ENCODE measurements around the gene SESN1.
A peak's percentile ranks its signal among the peaks of the same experiment; 100 is the strongest.
"Not testable (repeated sequence)": the region's sequence is repeated elsewhere in the genome, so short reads cannot be mapped to it uniquely, and the experiment has no call there.

SESN1 gene

DNA sequence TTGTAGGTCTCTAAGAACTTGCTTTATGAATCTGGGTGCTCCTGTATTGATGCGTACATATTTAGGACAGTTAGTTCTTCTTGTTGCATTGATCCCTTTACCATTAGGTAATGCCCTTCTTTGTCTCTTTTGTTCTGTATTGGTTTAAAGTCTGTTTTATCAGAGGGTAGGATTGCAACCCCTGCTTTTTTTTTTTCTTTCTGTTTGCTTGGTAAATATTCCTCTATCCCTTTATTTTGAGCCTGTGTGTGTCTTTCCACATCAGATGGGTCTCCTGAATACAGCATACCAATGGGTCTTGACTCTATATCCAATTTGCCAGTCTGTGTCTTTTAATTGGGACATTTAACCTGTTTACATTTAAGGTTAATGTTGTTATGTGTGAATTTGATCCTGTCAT is 116.0 kb downstream of the SESN1 start:
- not testable (repeated sequence) for H3K9ac ChIP-seq (ENCODE audit: low read length); H3K4me1 ChIP-seq (ENCODE audit: control insufficient read depth, insufficient read depth, low read length); H3K4me3 ChIP-seq (ENCODE audit: low read length); H3K36me3 ChIP-seq (ENCODE audit: control insufficient read depth, insufficient read depth, low read length); H3K27me3 ChIP-seq (ENCODE audit: control insufficient read depth, insufficient read depth, low read length); H3K27ac ChIP-seq (ENCODE audit: low read depth, low read length)

DNA sequence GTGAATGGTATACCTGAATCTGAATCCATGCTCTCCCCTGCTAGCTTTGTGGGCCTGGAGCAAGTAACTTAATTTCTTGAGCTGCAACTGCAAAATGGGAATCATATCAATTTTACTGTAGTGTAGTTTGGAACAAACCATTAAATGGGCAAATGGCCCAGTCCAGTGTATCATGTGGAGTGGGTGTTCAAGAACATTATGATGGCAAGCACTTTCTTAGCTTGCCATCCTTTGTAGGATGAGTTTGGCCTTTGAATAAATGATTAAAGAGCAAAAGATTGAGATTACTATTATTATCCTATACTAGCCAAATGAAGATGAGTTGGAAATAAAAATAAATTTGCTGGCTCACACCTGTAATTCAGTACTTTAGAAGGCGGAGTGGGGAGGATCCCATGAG is 120.4 kb downstream of the SESN1 start:
- H3K27ac ChIP-seq (ENCODE audit: low read depth, low read length): no peak overlapping the region

DNA sequence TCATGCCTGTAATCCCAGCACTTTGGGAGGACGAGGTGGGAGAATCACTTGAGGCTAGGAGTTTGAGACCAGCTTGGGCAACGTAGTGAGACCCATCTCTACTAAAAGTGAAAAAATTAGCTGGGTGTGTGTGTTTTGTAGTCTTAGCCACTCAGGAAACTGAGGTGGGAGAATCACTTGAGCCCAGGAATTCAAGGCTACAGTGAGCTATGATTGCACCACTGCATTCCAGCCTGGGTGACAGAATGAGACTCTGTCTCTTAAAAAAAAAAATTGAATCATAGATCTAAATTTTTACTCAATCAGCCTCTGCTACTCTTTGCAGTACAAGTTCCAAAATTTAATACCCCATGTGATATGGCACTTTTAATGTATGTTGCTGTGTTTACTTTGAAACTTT is 124.9 kb downstream of the SESN1 start:
- no peak overlapping the region for H3K9ac ChIP-seq (ENCODE audit: low read length)
- H3K4me1 ChIP-seq (ENCODE audit: control insufficient read depth, insufficient read depth, low read length): no peaks in the 10 kb centered on the region
- no peaks in the 10 kb centered on the region for H3K36me3 ChIP-seq (ENCODE audit: control insufficient read depth, insufficient read depth, low read length)
- H3K27ac ChIP-seq (ENCODE audit: low read depth, low read length): no peak overlapping the region
- no peaks in the 10 kb centered on the region for H3K27me3 ChIP-seq (ENCODE audit: control insufficient read depth, insufficient read depth, low read length)
- no peak overlapping the region for H3K4me3 ChIP-seq (ENCODE audit: low read length)

More for the DNA sequence above, 120.4 kb downstream of the SESN1 start:
- Histone ChIP-seq H3K4me3 (ENCODE audit: low read length) (no peak overlapping the region), H3K9ac (ENCODE audit: low read length) (no peak overlapping the region), H3K36me3 (ENCODE audit: control insufficient read depth, insufficient read depth, low read length) (no peaks in the 10 kb centered on the region), H3K4me1 (ENCODE audit: control insufficient read depth, insufficient read depth, low read length) (no peaks in the 10 kb centered on the region), H3K27me3 (ENCODE audit: control insufficient read depth, insufficient read depth, low read length) (no peaks in the 10 kb centered on the region)

DNA sequence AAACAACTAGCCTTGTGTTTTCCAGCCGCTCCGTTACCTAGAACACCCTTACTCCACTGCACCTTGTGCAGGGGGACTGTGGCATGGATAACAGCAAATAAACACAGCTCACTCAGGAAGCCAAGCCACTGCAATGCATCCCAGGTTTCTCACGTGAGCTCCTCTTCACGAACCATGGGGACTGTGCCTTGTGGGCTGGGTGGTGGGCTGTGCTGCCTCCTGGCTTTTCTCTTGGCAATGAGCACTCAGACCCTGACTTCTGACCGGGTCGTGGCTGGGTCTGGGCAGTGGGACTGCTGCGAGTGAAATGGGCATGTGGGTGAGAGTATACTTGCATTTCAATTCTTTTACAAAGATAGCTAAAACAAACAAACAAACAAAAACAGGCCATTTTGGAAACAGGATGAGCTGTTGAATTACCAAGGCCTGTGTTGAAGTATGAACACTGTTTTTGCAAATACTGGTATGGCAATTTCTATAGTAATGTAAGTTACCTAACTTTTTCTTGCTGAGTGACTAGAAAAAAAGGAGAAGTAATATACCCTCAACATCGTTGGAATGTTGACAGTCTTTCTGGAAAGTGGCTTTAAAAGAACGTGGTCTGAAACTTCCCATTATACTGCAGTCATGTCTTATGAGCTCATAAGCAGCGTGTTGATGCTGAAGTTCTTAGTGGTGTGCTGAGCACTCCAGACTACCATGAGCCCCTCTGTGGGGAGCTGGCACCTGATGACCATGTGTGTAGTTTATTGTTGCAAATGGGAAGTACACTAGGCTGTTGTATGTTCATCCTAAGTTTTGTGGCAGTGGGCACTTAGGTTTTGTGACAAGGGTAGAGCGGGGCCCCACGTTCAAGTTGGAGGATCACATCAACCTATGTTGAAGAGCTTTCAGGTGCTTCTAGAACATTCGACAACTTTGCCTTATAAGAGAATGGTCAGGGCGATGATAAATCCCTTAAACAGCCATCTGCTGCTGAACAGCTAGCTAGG is 126.0 kb downstream of the SESN1 start:
- no peaks in the 10 kb centered on the region for H3K27me3 ChIP-seq (ENCODE audit: control insufficient read depth, insufficient read depth, low read length)
- no peaks in the 10 kb centered on the region for H3K4me1 ChIP-seq (ENCODE audit: control insufficient read depth, insufficient read depth, low read length)
- H3K27ac ChIP-seq (ENCODE audit: low read depth, low read length): no peak overlapping the region
- H3K9ac ChIP-seq (ENCODE audit: low read length): no peak overlapping the region
- no peaks in the 10 kb centered on the region for H3K36me3 ChIP-seq (ENCODE audit: control insufficient read depth, insufficient read depth, low read length)
- H3K4me3 ChIP-seq (ENCODE audit: low read length): no peak overlapping the region

DNA sequence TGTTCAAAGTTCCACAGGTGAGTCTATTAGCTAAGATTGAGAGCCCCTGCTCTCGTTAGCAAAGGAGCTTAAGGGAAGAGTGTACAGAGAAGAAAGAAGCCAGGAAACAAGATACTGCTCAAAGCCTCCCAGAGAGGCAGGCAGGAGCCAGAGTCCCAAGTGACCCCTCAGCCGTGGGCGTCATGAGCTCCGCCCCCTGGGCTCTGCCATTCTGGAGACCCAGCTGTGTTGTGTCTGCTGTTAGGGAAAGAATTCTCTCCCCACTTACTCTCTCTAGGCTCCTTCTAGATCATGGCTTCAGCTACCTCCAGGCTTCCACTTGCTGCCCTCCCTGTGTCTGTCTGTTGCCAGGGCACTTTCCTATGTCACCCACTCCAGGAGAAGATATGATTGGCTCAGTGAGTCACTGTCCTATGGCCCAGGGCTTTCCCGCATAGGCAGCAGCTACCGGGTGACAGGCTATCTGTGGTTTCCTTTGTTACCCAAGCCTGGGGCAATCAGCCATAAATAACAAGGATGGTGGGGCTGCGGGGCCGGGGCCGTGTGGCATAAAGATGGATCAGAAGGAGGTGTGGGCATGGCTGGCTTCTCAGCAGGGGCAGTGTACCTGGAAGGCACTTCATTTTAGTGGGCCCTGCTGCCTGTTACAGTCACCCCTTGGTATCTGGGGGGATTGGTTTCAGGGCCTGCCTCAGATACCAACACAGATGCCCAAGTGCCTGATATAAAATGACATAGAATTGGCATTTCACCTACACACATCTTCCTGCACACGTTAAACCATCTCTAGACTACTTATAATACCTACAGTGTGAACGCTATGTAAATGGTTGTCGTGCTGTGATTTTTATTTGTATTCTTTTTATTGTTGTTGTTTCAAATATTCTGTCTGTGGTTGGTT is 127.5 kb downstream of the SESN1 start:
- no peaks in the 10 kb centered on the region for H3K27me3 ChIP-seq (ENCODE audit: control insufficient read depth, insufficient read depth, low read length)
- H3K27ac ChIP-seq (ENCODE audit: low read depth, low read length): no peak overlapping the region
- no peak overlapping the region for H3K4me3 ChIP-seq (ENCODE audit: low read length)
- H3K36me3 ChIP-seq (ENCODE audit: control insufficient read depth, insufficient read depth, low read length): no peaks in the 10 kb centered on the region
- H3K4me1 ChIP-seq (ENCODE audit: control insufficient read depth, insufficient read depth, low read length): peaks cover 5% of the 10 kb centered on the region
- H3K9ac ChIP-seq (ENCODE audit: low read length): no peak overlapping the region

DNA sequence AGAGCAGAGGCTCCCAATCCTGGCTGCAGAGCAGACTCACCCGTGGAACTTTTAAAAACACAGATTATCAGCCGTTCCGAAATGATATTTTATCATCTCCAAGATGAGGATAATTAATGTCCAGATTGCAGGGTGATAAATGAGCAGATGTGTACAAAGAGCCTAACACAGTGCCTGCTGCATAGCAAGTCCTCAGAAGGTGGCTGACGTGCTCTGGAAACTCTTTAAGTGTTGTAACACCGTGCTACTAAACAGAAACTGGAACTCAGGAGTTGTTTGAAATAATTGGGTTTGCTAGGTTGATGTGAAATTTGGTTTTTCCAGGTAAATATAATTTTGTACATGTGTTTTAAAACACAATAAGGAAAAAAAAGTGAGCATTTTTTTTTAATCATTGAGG is 128.4 kb downstream of the SESN1 start:
- no peak overlapping the region for H3K27ac ChIP-seq (ENCODE audit: low read depth, low read length)
- no peaks in the 10 kb centered on the region for H3K36me3 ChIP-seq (ENCODE audit: control insufficient read depth, insufficient read depth, low read length)
- no peak overlapping the region for H3K9ac ChIP-seq (ENCODE audit: low read length)
- H3K27me3 ChIP-seq (ENCODE audit: control insufficient read depth, insufficient read depth, low read length): no peaks in the 10 kb centered on the region
- peaks cover 6% of the 10 kb centered on the region for H3K4me1 ChIP-seq (ENCODE audit: control insufficient read depth, insufficient read depth, low read length)
- H3K4me3 ChIP-seq (ENCODE audit: low read length): no peak overlapping the region

DNA sequence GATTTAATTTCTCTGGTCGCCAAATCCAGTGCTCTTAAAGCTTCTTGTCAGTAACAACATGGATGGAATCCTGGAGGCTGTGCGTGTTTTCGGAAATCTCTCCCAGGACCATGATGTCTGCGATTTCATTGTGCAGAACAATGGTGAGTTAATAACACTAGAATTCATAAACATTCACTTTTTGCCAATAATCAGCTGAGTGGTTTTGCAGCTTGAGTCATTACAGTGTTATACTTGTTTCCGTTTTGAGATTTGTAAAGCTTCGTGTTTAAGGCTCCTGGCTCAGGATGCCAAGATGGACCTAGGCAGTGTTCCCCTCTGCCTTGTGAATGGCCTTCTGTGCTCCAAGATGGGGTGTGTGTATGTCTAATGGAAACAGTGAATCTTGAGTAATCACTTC is 132.7 kb downstream of the SESN1 start:
- Histone ChIP-seq H3K27ac (ENCODE audit: low read depth, low read length) (peak overlapping the region; percentile 23), H3K9ac (ENCODE audit: low read length) (no peak overlapping the region), H3K4me1 (ENCODE audit: control insufficient read depth, insufficient read depth, low read length) (peaks cover 6% of the 10 kb centered on the region), H3K36me3 (ENCODE audit: control insufficient read depth, insufficient read depth, low read length) (no peaks in the 10 kb centered on the region), H3K4me3 (ENCODE audit: low read length) (no peak overlapping the region), H3K27me3 (ENCODE audit: control insufficient read depth, insufficient read depth, low read length) (no peaks in the 10 kb centered on the region)

- Histone ChIP-seq H3K4me3 (ENCODE audit: low read length) (no peak overlapping the region), H3K27ac (ENCODE audit: low read depth, low read length) (peak overlapping the region; percentile 23), H3K4me1 (ENCODE audit: control insufficient read depth, insufficient read depth, low read length) (peaks cover 6% of the 10 kb centered on the region)
These were observed 133.6 kb downstream of the SESN1 start for GRCh38 chr6:108961077-108961476.

DNA sequence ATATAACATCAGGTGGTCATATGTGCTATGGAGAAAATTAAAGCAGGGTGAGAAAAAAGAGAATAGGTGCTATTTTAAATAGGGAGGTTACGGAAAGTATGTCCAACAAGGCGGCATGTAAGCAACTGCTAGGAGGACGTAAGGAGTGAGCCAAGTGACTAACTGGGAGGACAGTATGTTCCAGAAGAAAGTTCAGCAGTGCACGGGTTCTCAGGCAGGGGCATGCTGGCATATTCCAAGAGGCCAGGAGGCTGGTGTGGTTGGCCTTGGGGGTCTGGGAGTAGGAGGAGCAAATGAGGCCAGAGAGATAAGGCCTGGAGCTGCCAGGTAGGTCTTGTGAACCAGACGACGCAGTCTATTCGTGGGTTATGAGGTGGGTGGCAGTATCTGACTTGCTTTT is 134.0 kb downstream of the SESN1 start:
- no peak overlapping the region for H3K9ac ChIP-seq (ENCODE audit: low read length)
- peaks cover 6% of the 10 kb centered on the region for H3K4me1 ChIP-seq (ENCODE audit: control insufficient read depth, insufficient read depth, low read length)
- H3K4me3 ChIP-seq (ENCODE audit: low read length): no peak overlapping the region
- H3K27ac ChIP-seq (ENCODE audit: low read depth, low read length): no peak overlapping the region
- H3K36me3 ChIP-seq (ENCODE audit: control insufficient read depth, insufficient read depth, low read length): no peaks in the 10 kb centered on the region
- H3K27me3 ChIP-seq (ENCODE audit: control insufficient read depth, insufficient read depth, low read length): no peaks in the 10 kb centered on the region

More at GRCh38 chr6:108961077-108961476, 133.6 kb downstream of the SESN1 start:
- no peak overlapping the region for H3K9ac ChIP-seq (ENCODE audit: low read length)
- no peaks in the 10 kb centered on the region for H3K36me3 ChIP-seq (ENCODE audit: control insufficient read depth, insufficient read depth, low read length)
- H3K27me3 ChIP-seq (ENCODE audit: control insufficient read depth, insufficient read depth, low read length): no peaks in the 10 kb centered on the region

DNA sequence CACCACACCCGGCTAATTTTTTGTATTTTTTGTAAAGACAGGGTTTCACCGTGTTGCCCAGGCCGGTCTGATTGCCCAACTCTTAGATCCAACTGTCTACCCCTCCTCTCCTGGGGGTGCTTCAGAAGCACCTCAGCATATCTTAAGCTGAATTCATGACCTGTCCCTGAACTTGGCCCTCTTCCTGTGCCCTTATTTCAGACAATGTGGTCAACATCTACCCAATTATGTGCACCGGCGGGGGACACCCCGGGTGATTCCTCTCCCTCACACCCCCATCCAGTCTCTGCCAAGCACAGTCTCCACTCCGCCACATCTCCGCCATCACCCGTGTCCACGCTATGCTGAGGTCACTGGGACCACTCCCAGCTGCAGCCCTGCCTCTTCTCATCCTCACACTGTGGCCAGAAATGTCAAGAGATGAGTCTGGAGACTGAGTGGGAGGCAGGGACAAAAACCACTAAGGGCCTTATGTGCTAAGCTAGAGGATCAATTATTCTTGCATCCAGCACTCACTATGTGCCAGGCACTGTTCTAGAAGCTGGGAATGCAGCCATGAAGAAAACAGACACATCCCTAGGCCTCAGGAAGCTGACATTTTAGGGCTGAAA is 134.6 kb downstream of the SESN1 start:
- peaks cover 6% of the 10 kb centered on the region for H3K4me1 ChIP-seq (ENCODE audit: control insufficient read depth, insufficient read depth, low read length)
- no peaks in the 10 kb centered on the region for H3K27me3 ChIP-seq (ENCODE audit: control insufficient read depth, insufficient read depth, low read length)
- no peaks in the 10 kb centered on the region for H3K36me3 ChIP-seq (ENCODE audit: control insufficient read depth, insufficient read depth, low read length)
- H3K9ac ChIP-seq (ENCODE audit: low read length): no peak overlapping the region
- H3K4me3 ChIP-seq (ENCODE audit: low read length): no peak overlapping the region
- H3K27ac ChIP-seq (ENCODE audit: low read depth, low read length): no peak overlapping the region

DNA sequence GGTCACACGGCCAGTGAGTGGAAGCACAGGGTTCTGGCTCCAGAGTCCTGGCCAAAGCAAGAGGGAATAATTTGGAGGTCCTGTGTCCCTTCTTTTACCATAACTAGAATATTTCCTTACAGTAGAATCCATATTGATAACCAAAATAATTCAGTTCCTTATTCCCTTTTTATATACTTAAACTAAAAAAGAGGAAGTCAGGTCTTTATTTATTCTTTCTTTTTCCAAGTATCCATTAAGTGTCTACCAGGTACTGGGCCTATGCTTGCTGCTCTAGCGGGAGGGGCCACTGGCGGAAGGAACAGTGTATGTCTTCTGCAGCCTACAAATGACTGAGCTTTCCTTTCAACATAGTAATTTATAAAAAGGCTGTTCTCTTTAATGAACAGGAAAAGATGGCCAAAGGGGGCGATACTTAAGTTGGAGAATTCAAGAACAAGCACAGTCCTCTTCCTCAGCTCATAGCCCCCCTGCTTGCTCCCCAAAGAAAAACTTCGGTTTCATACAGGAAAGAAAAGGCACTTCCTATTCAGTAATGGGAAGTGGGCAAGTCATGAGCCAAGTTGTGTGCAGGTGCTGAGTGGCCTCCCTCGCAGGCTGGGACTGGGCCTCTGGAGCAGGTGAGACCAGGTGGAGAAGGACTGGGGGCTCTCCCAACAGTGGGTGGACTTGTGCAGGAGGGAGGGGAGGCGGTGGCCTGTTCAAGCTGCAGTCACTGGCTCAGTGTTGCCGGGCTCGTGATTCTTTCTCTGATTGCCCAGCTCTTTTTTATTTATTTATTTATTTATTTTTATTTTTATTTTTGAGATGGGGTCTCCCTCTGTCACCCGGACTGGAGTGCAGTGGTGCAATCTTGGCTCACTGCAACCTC is 135.5 kb downstream of the SESN1 start:
- H3K36me3 ChIP-seq (ENCODE audit: control insufficient read depth, insufficient read depth, low read length): no peaks in the 10 kb centered on the region
- H3K9ac ChIP-seq (ENCODE audit: low read length): no peak overlapping the region
- H3K27me3 ChIP-seq (ENCODE audit: control insufficient read depth, insufficient read depth, low read length): no peaks in the 10 kb centered on the region
- H3K4me3 ChIP-seq (ENCODE audit: low read length): no peak overlapping the region
- no peak overlapping the region for H3K27ac ChIP-seq (ENCODE audit: low read depth, low read length)
- H3K4me1 ChIP-seq (ENCODE audit: control insufficient read depth, insufficient read depth, low read length): peaks cover 6% of the 10 kb centered on the region

All from rectal smooth muscle tissue (tissue), 1 donor.